IPS DF 4.7 (cell line): ENCODE data around the gene PHLDA2.

Experiments
- DNase-seq: peaks from one replicate; pipeline ENCODE4 v3.0.0-alpha.2; 2013; ENCODE audit warnings: low spot score; ENCODE audit errors: extremely low read depth

Gene PHLDA2, protein sequence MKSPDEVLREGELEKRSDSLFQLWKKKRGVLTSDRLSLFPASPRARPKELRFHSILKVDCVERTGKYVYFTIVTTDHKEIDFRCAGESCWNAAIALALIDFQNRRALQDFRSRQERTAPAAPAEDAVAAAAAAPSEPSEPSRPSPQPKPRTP

GRCh38 chr11:2928605-2929530, at the start of gene PHLDA2:
TSS of gene PHLDA2 (minus strand) at chr11:2929420. CDS start at chr11:2929364, 56 bp downstream.
- no peak for DNase-seq

GRCh38 chr11:2977113-2977512, 47.9 kb upstream of the PHLDA2 start:
- no peak for DNase-seq

DNA sequence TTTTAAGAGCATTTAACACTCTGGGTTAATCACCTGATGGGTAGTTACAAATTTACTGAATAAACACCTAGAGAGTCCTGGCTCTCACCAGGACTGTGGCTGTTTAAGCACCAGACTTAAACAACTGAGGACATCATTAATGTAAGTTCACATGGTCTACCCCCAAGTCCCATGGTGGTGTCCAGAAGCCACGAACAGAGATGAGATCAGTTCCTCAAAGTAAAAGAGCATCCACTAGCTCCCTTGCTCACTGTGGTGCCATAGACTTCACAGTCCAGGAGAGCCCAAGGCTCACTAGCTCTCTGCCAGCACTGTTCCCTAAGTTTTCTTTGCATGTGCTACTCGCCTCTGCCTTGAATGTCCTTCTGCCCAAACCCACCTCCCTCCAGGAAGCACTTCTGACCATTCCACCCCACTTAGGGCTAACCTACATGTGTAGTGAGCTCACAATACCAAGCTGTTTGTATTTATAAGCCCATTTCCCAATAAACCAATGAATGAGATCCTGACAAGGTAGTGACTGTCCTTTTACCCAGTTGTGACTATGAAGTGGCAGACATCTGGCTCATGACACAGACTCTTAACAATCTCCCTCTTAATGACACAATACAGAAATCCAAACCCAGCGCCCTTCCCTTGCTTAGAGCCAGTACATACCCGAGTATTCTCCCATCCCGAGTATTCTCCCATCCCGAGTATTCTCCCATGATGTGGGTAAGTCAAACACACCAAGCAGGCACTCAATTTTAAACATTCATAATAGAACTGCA, 47.3 kb upstream of the PHLDA2 start:
- DNase-seq: no peak

- DNase-seq: no peak
Observed at GRCh38 chr11:2975594-2975993, 46.4 kb upstream of the PHLDA2 start.

- DNase-seq: no peak
Observed at GRCh38 chr11:2974272-2974671, 45.1 kb upstream of the PHLDA2 start.

GRCh38 chr11:2968341-2968900, 39.2 kb upstream of the PHLDA2 start:
- no peak for DNase-seq

DNA sequence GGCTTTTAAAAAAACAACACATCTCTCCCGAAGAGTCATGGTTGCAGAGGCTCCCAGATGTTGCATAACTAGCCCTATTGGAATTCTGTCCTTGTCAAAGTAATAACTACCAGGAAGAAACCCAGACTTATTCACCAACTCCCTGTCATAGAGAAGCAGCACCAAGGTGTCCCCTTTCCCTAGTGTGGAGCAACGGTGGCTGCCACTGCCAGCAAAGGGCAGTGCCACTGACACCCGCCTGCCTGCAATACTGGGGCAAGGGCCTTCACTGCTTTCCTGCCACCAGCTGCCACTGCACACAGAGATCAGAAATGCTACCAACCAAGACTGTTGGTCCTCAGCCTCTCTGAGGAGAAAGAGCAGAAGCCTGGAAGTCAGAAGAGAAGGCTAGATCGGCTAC, 35.6 kb upstream of the PHLDA2 start:
- no peak for DNase-seq

DNA sequence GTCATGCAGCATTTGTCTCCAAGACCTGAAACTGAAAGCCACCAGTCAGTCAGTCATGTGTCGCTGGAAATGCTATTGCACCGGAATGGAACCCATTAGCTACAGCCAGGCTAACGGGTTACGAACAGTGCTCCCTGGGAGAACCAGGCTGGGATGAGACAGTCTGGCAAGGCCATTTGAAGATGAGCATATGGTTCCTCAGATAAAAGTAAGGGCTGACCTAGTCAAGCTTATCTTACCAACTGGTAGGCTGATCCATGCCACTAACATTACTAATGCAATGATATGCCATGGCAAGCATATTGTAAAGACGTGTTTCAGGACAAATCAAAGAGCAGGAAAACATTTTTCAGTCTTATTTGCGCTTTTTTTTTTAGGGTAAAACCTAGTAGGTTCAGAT, 34.5 kb upstream of the PHLDA2 start:
- DNase-seq: no peak

- no peak for DNase-seq
Observed at GRCh38 chr11:2963112-2963754, 34.0 kb upstream of the PHLDA2 start.

DNA sequence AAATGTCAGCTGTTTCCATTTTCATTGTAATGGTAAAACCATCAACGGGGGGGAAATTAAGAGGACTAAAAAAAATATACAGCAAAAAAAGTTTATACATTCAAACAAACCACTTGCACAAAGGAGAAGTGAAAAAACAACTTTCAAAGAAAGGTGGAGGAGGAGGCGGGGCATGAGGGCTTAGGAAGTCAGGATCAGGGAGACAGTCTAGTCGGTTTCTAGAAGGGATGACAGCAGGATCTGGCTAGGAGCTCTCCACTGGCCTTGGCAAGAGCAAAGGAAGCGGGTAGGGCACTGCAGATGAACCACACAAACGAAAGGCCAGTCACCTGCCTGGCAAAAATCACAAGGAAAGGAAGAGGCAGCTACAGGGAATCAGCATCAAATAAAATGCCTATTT, 31.9 kb upstream of the PHLDA2 start:
- no peak for DNase-seq

- DNase-seq: no peak
Observed at GRCh38 chr11:2960139-2960538, 30.9 kb upstream of the PHLDA2 start.

DNA sequence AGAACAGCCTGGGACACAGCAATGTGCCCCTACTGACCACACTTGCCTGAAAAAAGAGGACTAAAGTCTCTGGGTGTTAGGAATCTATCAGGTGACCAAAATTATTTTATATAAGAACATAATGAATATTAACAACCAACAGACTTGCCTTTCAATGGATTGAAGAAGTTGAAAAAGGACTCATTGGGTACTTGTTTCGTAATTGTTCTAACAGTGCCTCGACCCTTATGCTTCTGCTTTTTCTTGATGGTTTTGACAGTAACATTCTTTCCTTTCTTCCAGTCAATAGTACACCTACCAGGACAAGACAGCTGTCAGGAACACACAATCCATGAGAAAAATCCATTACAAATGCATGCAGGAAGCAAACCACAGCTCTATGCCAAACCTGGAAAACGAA, 29.0 kb upstream of the PHLDA2 start:
- DNase-seq: no peak

DNA sequence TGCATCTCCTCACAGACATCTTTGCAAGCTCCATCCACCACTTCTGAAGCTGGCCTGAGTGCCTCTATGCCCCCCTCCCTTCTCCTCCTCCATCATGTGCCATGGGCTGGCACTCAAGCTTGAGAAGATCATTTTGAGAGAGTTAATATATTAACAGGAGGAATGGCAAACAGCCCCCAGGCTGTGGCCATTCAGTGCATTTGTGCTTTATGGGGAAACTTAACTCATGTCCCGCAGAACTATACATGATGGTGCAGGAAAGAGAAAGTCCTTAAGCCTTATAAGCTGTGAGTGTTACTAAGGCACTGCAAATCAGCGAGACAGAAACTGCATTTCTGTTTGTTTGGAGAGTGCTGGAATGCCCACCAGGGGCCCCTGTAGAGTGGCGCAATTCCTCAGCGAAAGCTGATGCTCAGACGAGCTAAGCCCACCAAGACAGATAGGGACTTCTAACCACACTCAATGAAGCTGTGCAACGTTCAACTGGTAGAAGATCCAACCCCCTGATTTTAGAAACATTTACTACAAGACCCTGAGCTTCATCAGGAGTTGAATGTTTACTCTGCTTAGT, 26.8 kb upstream of the PHLDA2 start:
- no peak for DNase-seq

DNA sequence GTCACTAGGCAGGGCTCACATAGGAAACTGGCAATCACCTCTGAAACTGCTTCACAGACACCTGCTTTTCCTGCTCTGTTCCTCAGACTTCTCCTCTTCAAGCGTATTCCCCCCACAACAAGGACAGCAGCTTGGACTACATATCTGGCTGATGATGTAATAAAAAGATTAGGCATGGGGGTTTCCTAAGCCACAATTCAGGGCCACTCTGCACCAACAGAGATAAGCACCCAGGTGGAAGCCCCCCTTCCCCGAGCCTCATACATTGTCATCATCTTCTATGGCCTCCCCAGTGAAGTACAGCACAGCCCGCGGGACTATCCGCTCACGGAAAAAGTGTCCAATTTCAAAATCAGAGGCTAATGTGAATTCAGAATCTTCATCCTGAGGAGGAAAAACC, 25.0 kb upstream of the PHLDA2 start:
- DNase-seq: no peak

DNA sequence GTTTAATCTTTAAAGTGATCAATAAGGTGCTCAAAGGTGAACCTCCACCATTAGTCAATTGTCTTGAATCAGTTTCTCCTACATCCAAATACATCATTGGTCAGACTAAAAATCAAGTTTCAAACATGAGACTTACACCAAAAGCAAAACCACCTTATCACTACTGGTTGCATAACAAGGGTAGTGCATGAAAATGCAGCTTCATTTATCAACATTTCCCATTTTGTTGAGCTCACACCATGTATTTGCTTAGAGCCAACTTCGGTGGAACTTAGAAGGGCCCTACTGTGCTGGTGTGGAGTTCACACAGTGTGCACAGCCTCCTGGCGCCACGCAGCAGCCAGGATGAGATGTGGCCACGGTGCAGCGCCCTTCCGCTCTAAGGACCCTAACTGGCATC, 23.1 kb upstream of the PHLDA2 start:
- DNase-seq: no peak

- no peak for DNase-seq
Observed at GRCh38 chr11:2951231-2952110, 22.3 kb upstream of the PHLDA2 start.

- no peak for DNase-seq
Observed at GRCh38 chr11:2950825-2951224, 21.6 kb upstream of the PHLDA2 start.

GRCh38 chr11:2949920-2950319, 20.7 kb upstream of the PHLDA2 start:
- no peak for DNase-seq

GRCh38 chr11:2947744-2948143, 18.5 kb upstream of the PHLDA2 start:
- no peak for DNase-seq

- no peak for DNase-seq
Observed at GRCh38 chr11:2945757-2946287, 16.6 kb upstream of the PHLDA2 start.
